ENCODE measurements around the gene ZNF106.

The ZNF106 gene

DNA sequence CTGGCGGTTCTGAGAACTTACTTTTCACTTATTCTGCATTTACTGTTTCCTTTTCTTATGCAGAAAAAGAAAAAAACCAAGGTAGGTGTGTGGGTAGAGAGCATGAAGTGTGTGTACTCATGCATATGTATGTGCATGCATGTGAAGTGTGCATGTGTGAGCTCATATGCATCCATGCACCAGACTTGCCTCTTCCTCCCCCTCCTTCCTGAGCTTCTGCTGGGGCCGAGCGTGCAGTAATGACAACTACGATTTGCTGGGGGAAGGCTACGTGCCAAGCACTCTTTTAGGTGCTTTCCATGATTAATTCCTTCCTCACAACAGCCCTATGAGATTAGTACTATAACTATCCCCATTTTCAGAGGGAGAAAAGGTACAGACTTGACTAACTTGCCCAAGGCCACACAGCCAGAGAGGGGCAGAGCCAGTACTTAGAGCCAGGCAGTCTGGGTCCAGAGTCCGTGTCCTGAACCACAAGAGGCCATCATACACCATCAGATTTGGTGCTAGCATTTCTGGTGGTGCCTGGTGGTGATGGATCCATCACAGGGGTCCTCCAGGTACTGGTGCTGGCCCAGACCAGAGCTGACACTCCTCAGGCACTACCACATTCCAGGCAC is 85.0 kb downstream of the ZNF106 start:
- no peak for DNase-seq (ENCODE audit: low read depth in 2 of 2)

DNA sequence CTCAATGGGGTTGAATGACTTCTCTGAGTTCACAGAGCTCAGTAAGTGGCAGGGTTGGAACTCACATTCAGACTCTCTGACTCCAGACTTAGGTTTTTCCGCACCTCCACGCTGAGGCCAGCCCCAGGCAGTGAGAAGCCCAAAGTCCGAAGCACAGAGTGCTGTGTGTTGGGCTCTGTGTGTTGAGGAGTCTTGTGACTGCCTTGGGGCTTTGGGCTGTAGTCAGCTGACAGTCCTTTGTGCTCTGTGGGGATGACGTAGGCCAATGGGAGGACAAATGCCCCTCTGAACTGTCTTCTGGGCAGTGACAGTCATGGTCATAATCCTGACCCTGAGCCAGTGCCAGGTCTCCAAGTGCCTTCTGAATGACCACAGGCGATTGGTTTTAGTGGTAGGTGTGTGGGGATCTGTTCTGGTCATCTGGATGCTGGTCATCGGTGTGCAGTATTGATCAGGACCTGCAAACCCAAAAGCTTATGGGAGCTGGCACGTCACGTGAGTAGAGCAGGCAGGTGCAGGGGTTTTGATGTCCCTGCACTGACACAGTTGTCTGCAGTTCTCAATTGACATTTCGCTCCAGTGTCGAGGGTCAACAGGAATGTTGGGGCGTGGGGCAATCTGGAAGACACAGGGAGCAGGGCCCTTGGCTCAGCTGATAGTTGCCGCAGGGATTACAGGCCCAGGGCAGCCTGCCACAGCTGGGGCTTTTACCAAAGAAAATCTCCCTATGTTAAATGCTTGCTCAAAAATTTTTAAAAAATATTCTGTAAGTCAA is 86.3 kb downstream of the ZNF106 start:
- DNase-seq (ENCODE audit: low read depth in 2 of 2): no peak

- no peak for DNase-seq (ENCODE audit: low read depth in 2 of 2)
Measured at GRCh38 chr15:42403389-42403788, 87.6 kb downstream of the ZNF106 start.

- no peak for DNase-seq (ENCODE audit: low read depth in 2 of 2)
Measured at GRCh38 chr15:42402455-42403205, 88.3 kb downstream of the ZNF106 start.

DNA sequence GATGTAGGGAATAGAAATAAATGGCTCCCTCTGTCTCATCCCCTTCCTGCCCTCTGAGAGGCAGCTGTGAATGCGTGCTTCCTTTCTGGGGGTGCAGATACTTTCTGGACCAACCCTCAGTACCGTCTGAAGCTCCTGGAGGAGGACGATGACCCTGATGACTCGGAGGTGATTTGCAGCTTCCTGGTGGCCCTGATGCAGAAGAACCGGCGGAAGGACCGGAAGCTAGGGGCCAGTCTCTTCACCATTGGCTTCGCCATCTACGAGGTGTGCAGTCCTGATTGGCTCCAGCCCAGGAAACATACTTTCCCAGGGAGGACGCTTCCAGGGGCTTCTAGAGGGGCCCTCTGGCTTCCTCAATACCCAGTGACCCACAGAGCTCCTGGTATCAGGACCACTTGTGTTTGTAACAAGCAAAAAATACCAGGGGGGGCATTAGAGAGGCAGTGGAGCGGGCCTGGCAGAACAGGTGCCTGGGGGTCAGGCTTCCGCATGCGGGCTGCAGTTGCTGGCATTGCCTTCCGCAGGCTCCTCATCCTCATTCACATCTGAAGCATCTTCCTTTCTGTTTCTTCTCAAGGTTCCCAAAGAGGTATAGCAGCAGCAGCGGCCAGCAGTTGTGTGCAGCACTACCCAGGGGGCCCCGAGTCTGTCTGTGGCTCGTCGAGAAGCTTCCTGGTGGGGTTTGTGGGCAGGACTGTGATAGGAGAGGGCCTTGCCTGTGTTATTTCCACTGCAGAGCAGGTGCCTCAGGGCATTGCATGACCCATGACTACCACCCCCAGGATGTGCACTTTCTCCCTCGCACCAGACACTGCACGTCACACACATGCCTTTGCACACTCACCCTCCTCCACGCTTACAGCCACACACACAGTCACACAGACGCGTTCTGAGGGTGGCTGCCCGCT is 89.1 kb downstream of the ZNF106 start:
- no peak for DNase-seq (ENCODE audit: low read depth in 2 of 2)

- DNase-seq (ENCODE audit: low read depth in 2 of 2): no peak
Measured at GRCh38 chr15:42395838-42396237, 95.1 kb downstream of the ZNF106 start.

DNA sequence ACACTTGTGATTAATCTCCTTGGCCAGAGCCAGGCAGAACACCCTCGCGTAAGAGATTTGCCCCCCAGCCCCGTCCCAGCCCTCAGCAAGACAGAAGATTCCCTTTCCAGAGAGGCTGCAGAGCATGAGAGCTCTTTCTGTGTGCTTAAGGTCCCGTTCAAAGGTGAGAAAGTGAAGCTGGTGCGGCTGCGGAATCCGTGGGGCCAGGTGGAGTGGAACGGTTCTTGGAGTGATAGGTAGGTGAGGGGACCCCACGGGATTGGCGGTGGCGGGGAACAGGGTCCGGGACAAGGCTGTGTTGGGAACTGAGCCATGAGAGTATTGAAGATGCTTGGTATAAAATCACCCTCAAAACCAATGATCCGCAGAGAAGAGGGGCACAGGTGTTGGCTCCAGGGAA is 96.8 kb downstream of the ZNF106 start:
- no peak for DNase-seq (ENCODE audit: low read depth in 2 of 2)

GRCh38 chr15:42392309-42393024 is 98.5 kb downstream of the ZNF106 start:
- DNase-seq (ENCODE audit: low read depth in 2 of 2): no peak

GRCh38 chr15:42387603-42388002 is 103.3 kb downstream of the ZNF106 start:
- DNase-seq (ENCODE audit: low read depth in 2 of 2): no peak

- no peak for DNase-seq (ENCODE audit: low read depth in 2 of 2)
Measured at GRCh38 chr15:42385980-42386700, 104.8 kb downstream of the ZNF106 start.

DNA sequence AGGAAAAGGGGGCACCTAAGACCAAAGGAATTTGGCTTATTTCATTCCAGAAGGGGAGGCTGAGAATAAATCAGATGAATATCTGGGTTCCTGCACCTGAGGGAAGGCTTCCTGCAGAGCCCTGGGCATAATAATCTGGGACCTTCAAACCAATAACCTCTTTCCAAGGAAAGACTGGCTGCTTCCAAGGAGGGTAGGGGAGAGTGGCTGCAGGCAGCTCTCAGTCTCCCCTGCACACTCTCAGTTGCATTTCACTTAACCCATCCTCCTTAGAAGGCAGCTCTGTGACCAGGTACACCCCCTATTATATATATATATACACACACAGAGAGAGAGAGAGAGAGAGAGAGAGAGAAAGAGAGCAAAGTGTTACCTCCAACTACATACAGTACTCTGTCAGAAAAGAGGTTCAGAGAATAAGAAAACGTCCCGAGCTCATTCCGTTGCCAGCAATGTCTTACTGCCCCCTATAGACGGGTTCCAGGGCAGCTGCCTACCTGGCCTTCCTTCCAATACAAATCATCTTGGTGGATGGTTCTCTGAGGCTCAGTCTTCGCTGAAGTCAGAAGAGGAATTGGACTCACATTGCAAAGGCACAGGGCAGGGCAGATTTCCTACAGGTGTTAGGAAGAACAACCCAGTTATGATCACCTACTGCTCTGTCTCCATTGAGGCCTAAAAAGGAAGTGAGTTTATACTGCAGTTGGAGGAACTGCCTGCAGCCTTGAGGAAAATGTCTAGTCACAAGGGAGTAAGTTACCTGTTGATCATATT is 105.5 kb downstream of the ZNF106 start:
- DNase-seq (ENCODE audit: low read depth in 2 of 2): no peak

DNA sequence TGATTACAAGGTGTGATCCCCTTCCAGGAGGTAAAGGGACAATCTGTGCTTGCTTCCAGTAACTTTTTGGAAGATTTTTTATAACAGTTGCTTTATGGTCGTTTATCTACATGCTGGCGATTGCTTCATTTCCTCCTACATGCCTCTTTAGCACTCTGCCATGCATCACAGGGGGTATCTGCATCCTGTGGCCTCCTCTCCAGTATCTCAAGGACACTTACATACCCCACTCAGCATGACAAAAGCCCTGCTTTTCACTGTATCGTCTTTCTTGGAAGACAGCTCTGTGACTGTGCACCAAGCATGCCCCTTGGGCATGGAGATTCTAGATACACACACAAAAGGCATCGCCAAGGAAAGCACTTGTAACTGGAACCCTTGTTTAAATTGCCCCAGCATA is 106.3 kb downstream of the ZNF106 start:
- DNase-seq (ENCODE audit: low read depth in 2 of 2): no peak

DNA sequence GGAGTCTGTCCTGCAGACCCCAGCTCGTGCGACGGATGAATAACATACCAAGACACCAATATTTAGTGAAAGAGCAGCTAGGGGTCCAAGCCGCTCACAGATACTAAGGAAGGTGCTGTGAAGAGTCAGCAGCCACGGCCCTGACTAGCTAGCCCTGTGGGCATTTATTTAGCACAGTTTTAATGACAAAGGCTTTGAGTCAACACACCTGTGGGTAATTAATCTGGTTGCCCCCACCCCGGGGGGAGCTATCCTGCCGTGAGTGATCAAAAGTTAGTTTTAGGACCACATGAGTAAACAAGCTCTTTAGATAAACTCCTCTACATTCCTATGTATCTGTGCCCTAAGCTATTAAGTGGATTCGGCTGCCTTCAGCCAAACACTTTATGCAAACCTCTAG is 112.9 kb downstream of the ZNF106 start:
- DNase-seq (ENCODE audit: low read depth in 2 of 2): no peak

- no peak for DNase-seq (ENCODE audit: low read depth in 2 of 2)
Measured at GRCh38 chr15:42375941-42376340, 115.0 kb downstream of the ZNF106 start.

DNA sequence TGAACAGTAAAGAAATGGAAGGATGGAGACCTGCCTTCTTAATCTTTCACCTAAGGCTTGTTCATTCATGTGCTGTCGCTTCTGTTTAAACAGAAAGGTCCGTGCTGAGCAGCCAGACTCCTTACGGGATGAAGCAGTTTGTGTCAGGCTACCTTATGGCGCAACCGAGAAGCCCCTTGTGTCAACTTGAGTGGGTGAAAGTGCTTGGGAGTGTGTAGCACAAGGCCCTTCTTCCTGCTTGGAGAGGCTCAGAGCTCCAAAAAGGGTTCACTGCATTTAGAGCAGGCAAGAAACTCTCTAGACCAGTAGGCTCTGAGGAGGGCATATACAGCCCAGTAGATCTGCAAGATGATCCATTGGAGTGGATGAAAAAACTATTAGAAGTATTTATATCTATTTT is 115.7 kb downstream of the ZNF106 start:
- DNase-seq (ENCODE audit: low read depth in 2 of 2): no peak

DNA sequence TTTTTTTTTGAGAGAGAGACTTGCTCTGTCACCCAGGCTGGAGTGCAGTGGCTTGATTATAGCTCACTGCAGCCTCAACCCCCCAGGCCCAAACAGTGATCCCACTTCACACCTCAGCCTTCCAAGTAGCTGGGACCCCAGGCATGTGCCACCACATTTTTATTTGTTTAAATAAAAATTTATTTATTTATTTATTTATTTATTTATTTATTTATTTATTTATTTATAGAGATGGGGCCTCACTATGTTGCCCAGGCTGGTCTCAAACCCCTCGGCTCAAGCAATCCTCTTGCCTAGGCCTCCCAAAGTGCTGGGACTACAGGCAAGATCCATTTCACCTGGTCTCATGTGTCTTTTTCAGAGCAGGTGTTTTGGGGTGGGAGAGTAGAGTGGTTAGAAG is 116.1 kb downstream of the ZNF106 start:
- no peak for DNase-seq (ENCODE audit: low read depth in 2 of 2)

GRCh38 chr15:42373936-42374335 is 117.0 kb downstream of the ZNF106 start:
- DNase-seq (ENCODE audit: low read depth in 2 of 2): no peak

- DNase-seq (ENCODE audit: low read depth in 2 of 2): no peak
Measured at GRCh38 chr15:42373274-42373673, 117.7 kb downstream of the ZNF106 start.

- no peak for DNase-seq (ENCODE audit: low read depth in 2 of 2)
Measured at GRCh38 chr15:42371096-42371495, 119.8 kb downstream of the ZNF106 start.

- no peak for DNase-seq (ENCODE audit: low read depth in 2 of 2)
Measured at GRCh38 chr15:42368096-42368495, 122.8 kb downstream of the ZNF106 start.

All from stimulated activated CD8-positive, alpha-beta memory T cell treated with anti-CD3 and anti-CD28 coated beads, Interleukin-15, amount 100 ng/mL, for 4 hours (primary cell).